WTC11 (cell line): Measurements from ENCODE around the gene CS. TPM values are rescaled to one million over a fixed set of nuclear protein-coding genes. Genes with fewer than 3 reads are reported as not detected.

Experiments
- ATAC-seq: fragments of 200-7000 bp; cut with Tn5 transposase; 2 replicates; pipeline ENCODE4 v1.10.0; 2021; ENCODE audit warnings: mild to moderate bottlenecking, moderate library complexity
- CTCF ChIA-PET: fragments of 300-600 bp; sonication (Branson Sonifier 250); formaldehyde crosslinking; loops from one replicate; lab custom pipeline; 2021; ENCODE audit warnings: antibody characterized with exemption; lab: Charles Lee
- POLR2A ChIA-PET: fragments of 350-600 bp; sonication (Branson Sonifier 250); formaldehyde crosslinking; loops from one replicate; lab custom pipeline; 2021; ENCODE audit warnings: antibody characterized with exemption; lab: Charles Lee
- DNase-seq: peaks from one replicate; pipeline ENCODE4 v3.0.0; 2021; ENCODE audit warnings: low spot score
- H3K27ac Mint-ChIP-seq: 2 replicates; pipeline ENCODE4 v1.8.0; 2021; ENCODE audit warnings: mixed read lengths
- H3K27me3 Mint-ChIP-seq: 2 replicates; pipeline ENCODE4 v1.8.0; 2021; ENCODE audit warnings: low read depth, mild to moderate bottlenecking, moderate library complexity, mixed read lengths
- H3K36me3 Mint-ChIP-seq: 2 replicates; pipeline ENCODE4 v1.8.0; 2021; ENCODE audit warnings: mixed read lengths
- H3K4me1 Mint-ChIP-seq: 2 replicates; pipeline ENCODE4 v1.8.0; 2022; ENCODE audit warnings: mixed read lengths
- H3K4me3 Mint-ChIP-seq: 2 replicates; pipeline ENCODE4 v1.8.0; 2021; ENCODE audit warnings: mild to moderate bottlenecking, moderate library complexity, mixed read lengths
- H3K9me3 Mint-ChIP-seq: 2 replicates; pipeline ENCODE4 v1.8.0; 2021; ENCODE audit warnings: mixed read lengths
- CBFB ChIP-seq: sonication (generic); formaldehyde crosslinking; IDR thresholded peaks from 2 replicates; pipeline ENCODE4 v1.8.1; 2022; ENCODE audit warnings: mild to moderate bottlenecking, low read depth, missing genetic modification reagents
- CREM ChIP-seq: sonication (generic); formaldehyde crosslinking; IDR thresholded peaks from 2 replicates; pipeline ENCODE4 v1.8.1; 2022; ENCODE audit warnings: mild to moderate bottlenecking, missing genetic modification reagents, moderate library complexity
- FOXK1 ChIP-seq: sonication (generic); formaldehyde crosslinking; IDR thresholded peaks from 2 replicates; pipeline ENCODE4 v1.8.0; 2022; ENCODE audit warnings: mild to moderate bottlenecking, moderate library complexity, missing genetic modification reagents
- FOXP4 ChIP-seq: sonication (generic); formaldehyde crosslinking; IDR thresholded peaks from 2 replicates; pipeline ENCODE4 v1.8.0; 2022; ENCODE audit warnings: mild to moderate bottlenecking, missing genetic modification reagents
- GABPB1 ChIP-seq: sonication (generic); formaldehyde crosslinking; IDR thresholded peaks from 2 replicates; pipeline ENCODE4 v1.8.1; 2023; ENCODE audit warnings: mild to moderate bottlenecking, missing genetic modification reagents
- GRHL2 ChIP-seq: fragments of 250-450 bp; sonication (Bioruptor Pico); IDR thresholded peaks from 2 replicates; pipeline ENCODE4 v1.8.0; 2022; ENCODE audit warnings: mild to moderate bottlenecking, moderate library complexity; ENCODE audit not compliant: insufficient replicate concordance, severe bottlenecking
- GTF2I ChIP-seq: fragments of 250-450 bp; sonication (Bioruptor Pico); conservative IDR thresholded peaks from 2 replicates; pipeline ENCODE4 v1.4.0; 2021; ENCODE audit warnings: mild to moderate bottlenecking
- HMGA2 ChIP-seq: fragments of 250-450 bp; sonication (Bioruptor Pico); IDR thresholded peaks from 2 replicates; pipeline ENCODE4 v1.4.0; 2021; ENCODE audit warnings: mild to moderate bottlenecking, moderate library complexity
- HMGXB4 ChIP-seq: sonication (generic); formaldehyde crosslinking; IDR thresholded peaks from 2 replicates; pipeline ENCODE4 v1.8.1; 2023; ENCODE audit warnings: mild to moderate bottlenecking, moderate library complexity, missing genetic modification reagents
- IRF1 ChIP-seq: sonication (generic); formaldehyde crosslinking; IDR thresholded peaks from 2 replicates; pipeline ENCODE4 v1.8.0; 2023; ENCODE audit warnings: missing genetic modification reagents
- IRF2 ChIP-seq: sonication (generic); formaldehyde crosslinking; IDR thresholded peaks from 2 replicates; pipeline ENCODE4 v1.8.0; 2022; ENCODE audit warnings: low read depth, missing genetic modification reagents, borderline replicate concordance
- JAZF1 ChIP-seq: fragments of 250-450 bp; sonication (Bioruptor Pico); IDR thresholded peaks from 2 replicates; pipeline ENCODE4 v1.9.0; 2021; ENCODE audit warnings: moderate library complexity, mild to moderate bottlenecking, inconsistent platforms
- MXD4 ChIP-seq: fragments of 250-450 bp; sonication (Bioruptor Pico); IDR thresholded peaks from 2 replicates; pipeline ENCODE4 v1.8.0; 2021; ENCODE audit warnings: mild to moderate bottlenecking, moderate library complexity, borderline replicate concordance
- NR1H2 ChIP-seq: sonication (generic); formaldehyde crosslinking; IDR thresholded peaks from 2 replicates; pipeline ENCODE4 v1.9.0; 2021; ENCODE audit warnings: mild to moderate bottlenecking, moderate library complexity, missing genetic modification reagents
- SMAD3 ChIP-seq: sonication (generic); formaldehyde crosslinking; IDR thresholded peaks from 2 replicates; pipeline ENCODE4 v1.8.0; 2022; ENCODE audit warnings: missing genetic modification reagents, mild to moderate bottlenecking, borderline replicate concordance
- SMAD4 ChIP-seq: sonication (generic); formaldehyde crosslinking; IDR thresholded peaks from 2 replicates; pipeline ENCODE4 v1.8.0; 2022; ENCODE audit warnings: mild to moderate bottlenecking, missing genetic modification reagents
- ZBTB43 ChIP-seq: sonication (generic); formaldehyde crosslinking; IDR thresholded peaks from 2 replicates; pipeline ENCODE4 v1.8.1; 2023; ENCODE audit warnings: mild to moderate bottlenecking, missing genetic modification reagents
- ZMAT4 ChIP-seq: fragments of 250-450 bp; sonication (Bioruptor Pico); IDR thresholded peaks from 2 replicates; pipeline ENCODE4 v1.9.0; 2021; ENCODE audit warnings: mild to moderate bottlenecking
- ZNF317 ChIP-seq: sonication (generic); formaldehyde crosslinking; IDR thresholded peaks from 2 replicates; pipeline ENCODE4 v1.8.1; 2023; ENCODE audit warnings: low read depth, mild to moderate bottlenecking, moderate library complexity, missing genetic modification reagents, borderline replicate concordance
- ZNF423 ChIP-seq: fragments of 250-450 bp; sonication (Bioruptor Pico); IDR thresholded peaks from 2 replicates; pipeline ENCODE4 v2.1.2; 2022; ENCODE audit warnings: mild to moderate bottlenecking, moderate library complexity
- total RNA-seq: library from RNA; stranded (reverse); gene quantifications from 3 replicates; pipeline ENCODE4 v1.2.3, GENCODE V29; 2021
- TF ChIP-seq, protein P1 (sequence below): sonication (generic); formaldehyde crosslinking; IDR thresholded peaks from 2 replicates; pipeline ENCODE4 v1.8.0; 2022; ENCODE audit warnings: mild to moderate bottlenecking, missing genetic modification reagents
- TF ChIP-seq, protein P2 (sequence below): fragments of 250-450 bp; sonication (Bioruptor Pico); IDR thresholded peaks from 2 replicates; pipeline ENCODE4 v1.9.0; 2021; ENCODE audit warnings: mild to moderate bottlenecking

The CS gene
- total RNA-seq, 1 experiment from 2014 or later, result 275 TPM

GRCh38 chr12:56260921-56261320 lies 39.2 kb downstream of the CS start:
- peaks cover 21% of the 10 kb centered on the region for H3K4me1 Mint-ChIP-seq
- peaks cover 4% of the 10 kb centered on the region for H3K36me3 Mint-ChIP-seq
- DNase-seq, result no peak
- POLR2A ChIA-PET, result no interaction called here
- H3K9me3 Mint-ChIP-seq, result no peaks in the 10 kb centered on the region
- H3K27me3 Mint-ChIP-seq, result 0 out of 2 replicates have a peak, but pooled peaks cover 4% of the 10 kb centered on the region
- no peak for TF ChIP-seq ZMAT4 (CRISPR knock-in tag)
- no peak for TF ChIP-seq ZNF423
- TF ChIP-seq NR1H2 (CRISPR knock-in tag), result no peak
- TF ChIP-seq FOXK1 (CRISPR knock-in tag), result no peak
- no peak for TF ChIP-seq FOXP4
- TF ChIP-seq, all 79 proteins: peak for 0
- H3K4me3 Mint-ChIP-seq, result no peak overlapping the region
- no peak for ATAC-seq
- CTCF ChIA-PET, result interaction anchor here (0.6 to 1.9 kb wide), 4 partner anchors 30 to 99 kb away, joined by 3 to 5 read pairs (median 4); partner anchors contain the start of genes RNF41, SMARCC2 and STAT2
- H3K27ac Mint-ChIP-seq, result no peak overlapping the region

DNA sequence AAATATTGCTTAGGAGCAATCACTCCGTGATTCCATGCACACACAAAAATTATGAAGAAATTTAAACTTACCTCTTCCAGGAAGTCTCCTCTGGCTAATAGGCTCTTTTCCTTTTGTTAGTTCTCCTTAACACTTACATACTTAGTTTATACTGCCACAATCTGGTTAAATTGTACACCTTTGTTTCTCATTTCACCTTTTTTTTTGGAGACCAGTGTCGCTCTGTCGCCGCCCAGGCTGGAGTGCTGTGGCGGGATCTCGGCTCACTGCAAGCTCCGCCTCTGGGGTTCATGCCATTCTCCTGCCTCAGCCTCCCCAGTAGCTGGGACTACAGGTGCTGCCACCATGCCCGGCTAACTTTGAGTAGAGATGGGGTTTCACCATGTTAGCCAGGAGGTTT lies 39.8 kb downstream of the CS start:
- TF ChIP-seq GTF2I (CRISPR knock-in tag), result no peak
- TF ChIP-seq ZNF317 (CRISPR knock-in tag), result no peak
- TF ChIP-seq ZBTB43, result no peak
- TF ChIP-seq CBFB, result no peak
- no peak for TF ChIP-seq GABPB1 (CRISPR knock-in tag)
- no peak for TF ChIP-seq JAZF1 (CRISPR knock-in tag)
- no peak for TF ChIP-seq SMAD4 (CRISPR knock-in tag)
- TF ChIP-seq, protein P1, sequence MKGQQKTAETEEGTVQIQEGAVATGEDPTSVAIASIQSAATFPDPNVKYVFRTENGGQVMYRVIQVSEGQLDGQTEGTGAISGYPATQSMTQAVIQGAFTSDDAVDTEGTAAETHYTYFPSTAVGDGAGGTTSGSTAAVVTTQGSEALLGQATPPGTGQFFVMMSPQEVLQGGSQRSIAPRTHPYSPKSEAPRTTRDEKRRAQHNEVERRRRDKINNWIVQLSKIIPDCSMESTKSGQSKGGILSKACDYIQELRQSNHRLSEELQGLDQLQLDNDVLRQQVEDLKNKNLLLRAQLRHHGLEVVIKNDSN (CRISPR knock-in tag), result no peak
- no peak for TF ChIP-seq HMGXB4 (CRISPR knock-in tag)
- TF ChIP-seq GRHL2 (CRISPR knock-in tag), result no peak
- no peak for TF ChIP-seq SMAD3 (CRISPR knock-in tag)
- no peak for TF ChIP-seq IRF2 (CRISPR knock-in tag)
- no peak for TF ChIP-seq HMGA2 (CRISPR knock-in tag)
- no peak for TF ChIP-seq MXD4 (CRISPR knock-in tag)
- TF ChIP-seq, protein P2, sequence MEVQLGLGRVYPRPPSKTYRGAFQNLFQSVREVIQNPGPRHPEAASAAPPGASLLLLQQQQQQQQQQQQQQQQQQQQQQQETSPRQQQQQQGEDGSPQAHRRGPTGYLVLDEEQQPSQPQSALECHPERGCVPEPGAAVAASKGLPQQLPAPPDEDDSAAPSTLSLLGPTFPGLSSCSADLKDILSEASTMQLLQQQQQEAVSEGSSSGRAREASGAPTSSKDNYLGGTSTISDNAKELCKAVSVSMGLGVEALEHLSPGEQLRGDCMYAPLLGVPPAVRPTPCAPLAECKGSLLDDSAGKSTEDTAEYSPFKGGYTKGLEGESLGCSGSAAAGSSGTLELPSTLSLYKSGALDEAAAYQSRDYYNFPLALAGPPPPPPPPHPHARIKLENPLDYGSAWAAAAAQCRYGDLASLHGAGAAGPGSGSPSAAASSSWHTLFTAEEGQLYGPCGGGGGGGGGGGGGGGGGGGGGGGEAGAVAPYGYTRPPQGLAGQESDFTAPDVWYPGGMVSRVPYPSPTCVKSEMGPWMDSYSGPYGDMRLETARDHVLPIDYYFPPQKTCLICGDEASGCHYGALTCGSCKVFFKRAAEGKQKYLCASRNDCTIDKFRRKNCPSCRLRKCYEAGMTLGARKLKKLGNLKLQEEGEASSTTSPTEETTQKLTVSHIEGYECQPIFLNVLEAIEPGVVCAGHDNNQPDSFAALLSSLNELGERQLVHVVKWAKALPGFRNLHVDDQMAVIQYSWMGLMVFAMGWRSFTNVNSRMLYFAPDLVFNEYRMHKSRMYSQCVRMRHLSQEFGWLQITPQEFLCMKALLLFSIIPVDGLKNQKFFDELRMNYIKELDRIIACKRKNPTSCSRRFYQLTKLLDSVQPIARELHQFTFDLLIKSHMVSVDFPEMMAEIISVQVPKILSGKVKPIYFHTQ (CRISPR knock-in tag), result no peak
- no peak for TF ChIP-seq IRF1 (CRISPR knock-in tag)
- TF ChIP-seq CREM (CRISPR knock-in tag), result no peak
- ChIA-PET CTCF (interaction anchor here (0.6 to 1.9 kb wide), 4 partner anchors 29 to 100 kb away, joined by 3 to 5 read pairs (median 4); partner anchors contain the start of genes RNF41, SMARCC2 and STAT2), POLR2A (interaction anchor here (1.4 kb wide), 1 partner anchor 38 kb away, joined by 3 read pairs; no protein-coding TSS in a partner anchor)
- Mint-ChIP-seq H3K27ac (no peak overlapping the region; the same call in 1 of the 2 replicates), H3K9me3 (no peaks in the 10 kb centered on the region), H3K36me3 (peaks cover 9% of the 10 kb centered on the region), H3K27me3 (0 out of 2 replicates have a peak, but pooled peaks cover 4% of the 10 kb centered on the region), H3K4me3 (no peak overlapping the region), H3K4me1 (peaks cover 18% of the 10 kb centered on the region)
- no peak for ATAC-seq
- DNase-seq, result no peak
